Caki2 (cell line): Measurements from ENCODE around the gene MAF. TPM values are rescaled to one million over a fixed set of nuclear protein-coding genes. Genes with fewer than 3 reads are reported as not detected.

Experiments used
- DNase-seq: peaks from one replicate; pipeline ENCODE4 v3.0.0-alpha.2; 2015; ENCODE audit warnings: low read depth
- in situ Hi-C: cut with HindIII; loops from 2 replicates; pipeline ENCODE4 v1.10.0; 2016; ENCODE audit warnings: low sequenced_read_pairs, low pct_unique_long_range_greater_than_20kb, mixed read lengths
- total RNA-seq: library from RNA; depleted of rRNA; stranded (reverse); fragments of >200 nt; shearing (Covaris generic); gene quantifications from 2 replicates; pipeline ENCODE4 v1.2.3, GENCODE V29; 2014; ENCODE audit warnings: low replicate concordance

Gene MAF
- total RNA-seq, 1 experiment from 2014 or later, result 4.1 TPM

- in situ Hi-C loops, result no loop called here
- no peak for DNase-seq
These were observed 38.2 kb downstream of the MAF start for GRCh38 chr16:79562166-79562823.

DNA sequence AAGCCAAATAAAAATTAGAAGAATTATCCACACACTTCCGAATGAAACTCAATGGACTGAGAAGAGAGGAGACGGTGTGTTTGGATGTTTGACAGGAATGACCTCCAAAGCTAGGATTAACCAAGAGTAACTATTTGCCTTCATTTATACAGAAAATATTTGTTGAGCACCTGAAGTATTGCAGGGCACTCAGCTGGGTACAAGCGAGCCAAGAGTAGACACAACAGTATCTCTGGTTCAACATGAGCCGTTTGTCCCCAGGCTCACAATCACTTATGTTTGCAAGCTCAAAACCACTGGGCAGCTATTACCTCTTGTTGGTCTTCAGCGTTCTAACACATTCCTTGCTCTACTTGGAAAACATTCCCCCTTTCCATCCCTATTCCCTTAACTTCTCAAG is 38.8 kb downstream of the MAF start:
- in situ Hi-C loops, result no loop called here
- DNase-seq, result no peak

DNA sequence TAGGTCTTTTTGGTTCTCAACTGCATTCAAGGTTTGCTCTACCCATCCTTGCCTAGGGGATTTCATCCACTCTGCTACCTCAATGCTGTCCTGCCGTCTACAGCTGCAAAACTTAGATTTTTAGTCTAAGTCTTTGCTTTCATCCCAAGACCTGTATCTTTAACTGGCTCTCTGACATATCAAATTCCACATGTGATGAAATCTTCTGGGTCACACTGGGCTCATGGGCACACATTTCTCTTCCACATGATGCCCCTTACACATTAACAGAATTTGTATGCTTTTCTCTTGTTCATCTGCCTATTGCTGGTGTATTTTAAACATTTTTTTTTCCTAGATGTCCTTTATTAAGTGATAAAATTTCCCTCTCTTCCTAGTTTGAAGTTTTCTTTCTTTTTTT is 39.6 kb downstream of the MAF start:
- no peak for DNase-seq
- in situ Hi-C loops, result no loop called here

DNA sequence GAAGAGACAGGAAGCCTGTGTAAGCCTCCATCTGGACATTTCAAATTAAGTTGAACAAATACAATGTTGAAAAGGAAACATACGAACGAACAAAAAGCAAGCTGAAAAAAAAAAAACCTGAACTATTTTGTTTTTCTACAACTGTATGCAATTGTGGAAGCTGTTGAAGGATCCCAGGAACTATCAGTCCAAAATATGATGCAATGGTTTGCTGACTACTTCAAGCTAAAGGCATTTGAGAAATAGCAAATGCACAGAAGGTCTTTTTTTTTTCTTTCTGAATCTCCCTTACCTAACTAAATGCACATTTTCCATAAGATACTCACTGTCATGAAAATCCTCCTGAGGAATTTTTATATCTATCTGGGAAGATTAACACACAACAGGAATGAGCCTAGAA is 40.2 kb downstream of the MAF start:
- DNase-seq, result no peak
- in situ Hi-C loops, result no loop called here

DNA sequence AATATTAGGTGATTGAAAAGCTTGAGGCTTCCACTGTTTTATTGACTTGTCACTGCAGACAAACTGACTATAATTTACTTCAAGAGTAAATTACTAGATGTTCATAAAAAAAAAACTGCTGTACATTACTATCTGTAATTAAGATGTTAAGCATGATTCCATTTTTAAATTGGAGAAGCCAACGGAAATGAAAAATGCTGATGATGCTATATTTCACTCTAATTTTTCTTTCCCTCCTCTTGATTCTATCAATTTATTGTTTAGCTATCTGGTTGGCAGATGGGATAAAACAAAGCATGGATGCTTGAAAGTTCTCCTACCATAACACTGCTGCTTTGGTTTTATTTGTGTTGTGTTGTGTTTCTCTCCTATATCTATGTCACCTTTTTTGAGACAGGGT is 41.0 kb downstream of the MAF start:
- in situ Hi-C loops, result no loop called here
- no peak for DNase-seq

GRCh38 chr16:79557421-79557820 is 43.1 kb downstream of the MAF start:
- in situ Hi-C loops, result no loop called here
- no peak for DNase-seq

- in situ Hi-C loops, result no loop called here
These were observed 45.6 kb downstream of the MAF start for GRCh38 chr16:79554912-79555311.

GRCh38 chr16:79550373-79550772 is 50.2 kb downstream of the MAF start:
- in situ Hi-C loops, result no loop called here
- DNase-seq, result no peak

More at GRCh38 chr16:79554912-79555311, 45.6 kb downstream of the MAF start:
- DNase-seq, result no peak

- in situ Hi-C loops, result no loop called here
- DNase-seq, result no peak
These were observed 53.5 kb downstream of the MAF start for GRCh38 chr16:79547085-79547484.
